ENCODE measurements around the gene RAB25.

DNA sequence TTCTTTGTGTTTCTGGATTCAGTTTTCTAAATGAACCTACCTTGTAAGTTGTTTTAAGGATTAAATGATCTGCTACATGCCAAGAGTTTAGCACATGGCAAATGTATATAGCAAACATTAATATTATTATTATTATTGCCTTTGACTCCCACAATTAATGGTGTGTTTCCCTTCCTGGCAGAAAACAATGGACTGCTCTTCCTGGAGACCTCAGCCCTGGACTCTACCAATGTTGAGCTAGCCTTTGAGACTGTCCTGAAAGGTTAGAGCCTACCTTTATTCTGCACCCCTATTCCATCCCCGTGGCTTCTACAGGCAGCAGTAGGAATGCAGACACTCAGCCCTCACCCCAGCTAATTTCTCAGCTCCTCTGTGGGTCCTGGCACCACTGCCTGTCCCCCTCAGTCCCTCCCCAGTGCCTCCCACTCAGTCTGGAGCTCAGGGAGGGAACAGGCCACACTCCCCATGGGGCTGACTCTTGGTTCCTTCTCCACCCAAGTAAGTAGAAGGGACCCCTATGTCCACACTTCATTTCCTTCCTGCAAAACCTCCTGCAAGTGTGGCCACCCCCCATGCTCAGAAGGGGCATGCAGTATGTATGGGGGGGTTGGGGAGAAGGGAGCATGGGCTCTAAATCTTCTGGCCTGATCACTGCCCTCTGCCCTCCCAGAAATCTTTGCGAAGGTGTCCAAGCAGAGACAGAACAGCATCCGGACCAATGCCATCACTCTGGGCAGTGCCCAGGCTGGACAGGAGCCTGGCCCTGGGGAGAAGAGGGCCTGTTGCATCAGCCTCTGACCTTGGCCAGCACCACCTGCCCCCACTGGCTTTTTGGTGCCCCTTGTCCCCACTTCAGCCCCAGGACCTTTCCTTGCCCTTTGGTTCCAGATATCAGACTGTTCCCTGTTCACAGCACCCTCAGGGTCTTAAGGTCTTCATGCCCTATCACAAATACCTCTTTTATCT lies 8.8 kb downstream of the RAB25 start:
- TF ChIP-seq, protein P1, sequence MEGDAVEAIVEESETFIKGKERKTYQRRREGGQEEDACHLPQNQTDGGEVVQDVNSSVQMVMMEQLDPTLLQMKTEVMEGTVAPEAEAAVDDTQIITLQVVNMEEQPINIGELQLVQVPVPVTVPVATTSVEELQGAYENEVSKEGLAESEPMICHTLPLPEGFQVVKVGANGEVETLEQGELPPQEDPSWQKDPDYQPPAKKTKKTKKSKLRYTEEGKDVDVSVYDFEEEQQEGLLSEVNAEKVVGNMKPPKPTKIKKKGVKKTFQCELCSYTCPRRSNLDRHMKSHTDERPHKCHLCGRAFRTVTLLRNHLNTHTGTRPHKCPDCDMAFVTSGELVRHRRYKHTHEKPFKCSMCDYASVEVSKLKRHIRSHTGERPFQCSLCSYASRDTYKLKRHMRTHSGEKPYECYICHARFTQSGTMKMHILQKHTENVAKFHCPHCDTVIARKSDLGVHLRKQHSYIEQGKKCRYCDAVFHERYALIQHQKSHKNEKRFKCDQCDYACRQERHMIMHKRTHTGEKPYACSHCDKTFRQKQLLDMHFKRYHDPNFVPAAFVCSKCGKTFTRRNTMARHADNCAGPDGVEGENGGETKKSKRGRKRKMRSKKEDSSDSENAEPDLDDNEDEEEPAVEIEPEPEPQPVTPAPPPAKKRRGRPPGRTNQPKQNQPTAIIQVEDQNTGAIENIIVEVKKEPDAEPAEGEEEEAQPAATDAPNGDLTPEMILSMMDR (IDR thresholded peaks at IDR 0.05; ENCODE audit: poor library complexity, severe bottlenecking): no peak
- TF ChIP-seq SMC3 (conservative IDR thresholded peaks at IDR 0.05; ENCODE audit: poor library complexity): no peak
- no peak for TF ChIP-seq EZH2 (IDR thresholded peaks at IDR 0.05; ENCODE audit: borderline replicate concordance, insufficient read depth, low read length, poor library complexity, severe bottlenecking)
